OCI-LY1 (cell line): Measurements from ENCODE around the gene KLF7.

Experiments
- H2AFZ ChIP-seq: fragments of 200-600 bp; sonication (generic), shearing (Covaris generic); 2 replicates; pipeline ENCODE4 v1.6.0; 2014; ENCODE audit warnings: antibody characterized with exemption, mild to moderate bottlenecking, low read length
- H3F3A ChIP-seq: fragments of 200-600 bp; sonication (generic), shearing (Covaris generic); 2 replicates; pipeline ENCODE4 v1.6.0; 2014; ENCODE audit warnings: mild to moderate bottlenecking, antibody characterized with exemption, low read length, moderate library complexity; ENCODE audit not compliant: insufficient read depth
- H3K27ac ChIP-seq: fragments of 200-600 bp; sonication (generic); 2 replicates; pipeline ENCODE4 v1.5.1; 2014; ENCODE audit warnings: low read length, mixed run types, mild to moderate bottlenecking, low read depth; ENCODE audit not compliant: poor library complexity, severe bottlenecking
- H3K27me3 ChIP-seq: fragments of 200-600 bp; sonication (generic); 2 replicates; pipeline ENCODE4 v1.6.0; 2014; ENCODE audit warnings: antibody characterized with exemption, mild to moderate bottlenecking, low read length, moderate library complexity; ENCODE audit not compliant: insufficient read depth
- H3K36me3 ChIP-seq: fragments of 200-600 bp; sonication (generic); 2 replicates; pipeline ENCODE4 v1.6.1; 2014; ENCODE audit warnings: mild to moderate bottlenecking, antibody characterized with exemption, low read length, moderate library complexity, mixed read lengths; ENCODE audit not compliant: insufficient read depth
- H3K4me1 ChIP-seq: fragments of 200-600 bp; sonication (generic); 2 replicates; pipeline ENCODE4 v1.5.1; 2014; ENCODE audit warnings: mild to moderate bottlenecking, low read length, moderate library complexity; ENCODE audit not compliant: insufficient read depth, severe bottlenecking
- H3K4me2 ChIP-seq: fragments of 200-600 bp; sonication (generic), shearing (Covaris generic); 2 replicates; pipeline ENCODE4 v1.6.1; 2014; ENCODE audit warnings: low read length
- H3K4me3 ChIP-seq: fragments of 200-600 bp; sonication (generic); 2 replicates; pipeline ENCODE4 v1.5.1; 2014; ENCODE audit warnings: low read length, low read depth, mild to moderate bottlenecking, mixed read lengths; ENCODE audit not compliant: poor library complexity, severe bottlenecking
- H3K79me2 ChIP-seq: fragments of 200-600 bp; shearing (Covaris generic); 2 replicates; pipeline ENCODE4 v1.6.1; 2016; ENCODE audit warnings: mixed run types, low read length, mixed read lengths; ENCODE audit not compliant: insufficient read depth
- H3K9ac ChIP-seq: fragments of 200-600 bp; sonication (generic), shearing (Covaris generic); 2 replicates; pipeline ENCODE4 v1.6.1; 2014; ENCODE audit warnings: mild to moderate bottlenecking, low read length, mixed read lengths
- H3K9me2 ChIP-seq: fragments of 200-600 bp; sonication (generic), shearing (Covaris generic); 2 replicates; pipeline ENCODE4 v1.6.1; 2014; ENCODE audit warnings: low read depth, mild to moderate bottlenecking, low read length, mixed read lengths
- H3K9me3 ChIP-seq: fragments of 200-600 bp; shearing (Covaris generic); 2 replicates; pipeline ENCODE4 v1.6.1; 2014; ENCODE audit warnings: low read length, mixed read lengths
- H4K20me1 ChIP-seq: fragments of 200-600 bp; sonication (generic), shearing (Covaris generic); 2 replicates; pipeline ENCODE4 v1.6.0; 2016; ENCODE audit warnings: mild to moderate bottlenecking, low read length; ENCODE audit not compliant: insufficient read depth
- CTCF ChIP-seq: fragments of 200-600 bp; sonication (generic), shearing (Covaris generic); IDR thresholded peaks from 2 replicates; pipeline ENCODE4 v1.5.1; 2017; ENCODE audit warnings: mild to moderate bottlenecking, antibody characterized with exemption, low read length, moderate library complexity, mixed read lengths
- EZH2 ChIP-seq: fragments of 200-600 bp; sonication (generic), shearing (Covaris generic); IDR thresholded peaks from 2 replicates; pipeline ENCODE4 v1.8.0; 2017; ENCODE audit warnings: borderline replicate concordance, mixed run types, mild to moderate bottlenecking, antibody characterized with exemption, low read length, moderate library complexity, mixed read lengths

The KLF7 gene

DNA sequence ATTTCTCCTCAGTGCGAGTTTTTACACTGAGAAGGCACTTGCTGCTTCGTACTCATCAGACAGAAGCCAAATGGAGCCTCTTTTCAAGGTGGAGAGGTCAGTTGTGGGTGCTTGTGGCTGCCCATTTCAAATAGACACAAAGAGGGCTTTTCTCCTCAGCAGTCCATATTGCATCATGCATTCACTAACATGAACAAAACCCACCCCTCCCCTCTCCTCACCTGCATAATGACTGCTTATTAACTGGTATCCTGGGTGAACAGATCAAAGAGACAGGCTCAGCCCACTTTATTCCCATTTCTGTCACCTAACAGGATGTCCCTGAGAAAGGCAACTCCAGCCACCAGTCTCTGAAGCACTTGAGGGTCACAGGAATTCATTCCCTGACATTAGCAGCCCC is 28.9 kb downstream of the KLF7 start:
- no peaks in the 10 kb centered on the region for H3K9me2 ChIP-seq
- H3K9ac ChIP-seq: no peak overlapping the region
- H3K4me3 ChIP-seq: no peak overlapping the region
- no peaks in the 10 kb centered on the region for H3F3A ChIP-seq
- no peaks in the 10 kb centered on the region for H3K9me3 ChIP-seq
- H3K4me2 ChIP-seq: no peak overlapping the region
- H3K27me3 ChIP-seq: no peaks in the 10 kb centered on the region
- H4K20me1 ChIP-seq: no peaks in the 10 kb centered on the region
- H3K36me3 ChIP-seq: no peaks in the 10 kb centered on the region
- no peak overlapping the region for H2AFZ ChIP-seq
- H3K4me1 ChIP-seq: no peaks in the 10 kb centered on the region
- H3K27ac ChIP-seq: no peak overlapping the region
- TF ChIP-seq EZH2 (no peak), CTCF (no peak)
- no peaks in the 10 kb centered on the region for H3K79me2 ChIP-seq

DNA sequence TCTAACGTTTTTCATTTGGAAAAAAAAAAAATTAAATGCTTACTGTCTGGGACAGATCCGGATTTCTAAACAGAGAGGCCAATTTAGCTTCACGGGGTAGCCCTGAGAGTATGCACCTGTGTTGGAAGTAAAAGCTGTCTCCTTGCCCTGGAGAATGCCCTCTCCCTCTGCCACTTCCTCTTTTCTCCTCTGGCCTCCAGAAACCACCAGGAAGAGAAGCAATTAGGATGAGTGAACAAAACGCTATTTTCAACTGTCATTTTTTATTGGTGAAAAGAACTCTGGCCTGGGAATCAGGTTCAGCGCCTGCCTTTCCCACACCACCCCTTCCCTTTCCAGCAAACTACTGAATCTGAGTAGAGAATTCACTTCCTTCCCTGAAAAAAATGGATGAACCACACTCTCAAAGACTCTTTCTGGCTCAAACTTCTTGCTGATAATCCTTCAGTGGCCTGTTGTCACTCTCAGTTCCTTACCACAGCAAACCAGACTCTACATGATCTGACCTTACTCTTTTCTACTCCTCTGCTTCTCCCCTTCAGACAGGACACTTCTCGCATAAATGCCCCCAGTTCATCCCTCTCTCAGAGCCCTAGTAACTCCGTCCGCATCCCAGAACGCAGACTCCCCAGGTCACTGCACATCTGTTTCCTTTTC is 29.8 kb downstream of the KLF7 start:
- H3K9me3 ChIP-seq: no peaks in the 10 kb centered on the region
- H3K27me3 ChIP-seq: no peaks in the 10 kb centered on the region
- H3F3A ChIP-seq: no peaks in the 10 kb centered on the region
- H3K36me3 ChIP-seq: no peaks in the 10 kb centered on the region
- H3K9me2 ChIP-seq: no peaks in the 10 kb centered on the region
- no peak overlapping the region for H3K27ac ChIP-seq
- H3K4me2 ChIP-seq: no peak overlapping the region
- no peak overlapping the region for H3K9ac ChIP-seq
- H3K4me1 ChIP-seq: no peaks in the 10 kb centered on the region
- no peaks in the 10 kb centered on the region for H3K79me2 ChIP-seq
- H3K4me3 ChIP-seq: no peak overlapping the region
- H4K20me1 ChIP-seq: no peaks in the 10 kb centered on the region
- H2AFZ ChIP-seq: no peak overlapping the region
- TF ChIP-seq CTCF: no peak
- TF ChIP-seq EZH2: no peak

GRCh38 chr2:207135340-207135739 is 30.4 kb downstream of the KLF7 start:
- Histone ChIP-seq H3K27me3 (no peaks in the 10 kb centered on the region), H3K79me2 (no peaks in the 10 kb centered on the region), H3K9ac (no peak overlapping the region), H3K9me3 (no peaks in the 10 kb centered on the region), H3K4me3 (no peak overlapping the region), H3K4me1 (no peaks in the 10 kb centered on the region), H3K27ac (no peak overlapping the region), H3F3A (no peaks in the 10 kb centered on the region), H3K4me2 (no peak overlapping the region), H3K9me2 (no peaks in the 10 kb centered on the region), H4K20me1 (no peaks in the 10 kb centered on the region), H3K36me3 (no peaks in the 10 kb centered on the region), H2AFZ (no peak overlapping the region)
- no peak for TF ChIP-seq CTCF
- TF ChIP-seq EZH2: no peak
